ENCODE data around the gene LARGE1.

The LARGE1 gene

GRCh38 chr22:33922349-33922681 lies 2.0 kb upstream of the LARGE1 start:
- DNase-seq (ENCODE audit: low read depth), result no peak
- peak overlapping the region; percentile 27 for H3K4me3 ChIP-seq (ENCODE audit: low read length)
- no peak for TF ChIP-seq CTCF (IDR thresholded peaks at IDR 0.05; ENCODE audit: insufficient read depth, low read depth, low read length, missing control alignments)

DNA sequence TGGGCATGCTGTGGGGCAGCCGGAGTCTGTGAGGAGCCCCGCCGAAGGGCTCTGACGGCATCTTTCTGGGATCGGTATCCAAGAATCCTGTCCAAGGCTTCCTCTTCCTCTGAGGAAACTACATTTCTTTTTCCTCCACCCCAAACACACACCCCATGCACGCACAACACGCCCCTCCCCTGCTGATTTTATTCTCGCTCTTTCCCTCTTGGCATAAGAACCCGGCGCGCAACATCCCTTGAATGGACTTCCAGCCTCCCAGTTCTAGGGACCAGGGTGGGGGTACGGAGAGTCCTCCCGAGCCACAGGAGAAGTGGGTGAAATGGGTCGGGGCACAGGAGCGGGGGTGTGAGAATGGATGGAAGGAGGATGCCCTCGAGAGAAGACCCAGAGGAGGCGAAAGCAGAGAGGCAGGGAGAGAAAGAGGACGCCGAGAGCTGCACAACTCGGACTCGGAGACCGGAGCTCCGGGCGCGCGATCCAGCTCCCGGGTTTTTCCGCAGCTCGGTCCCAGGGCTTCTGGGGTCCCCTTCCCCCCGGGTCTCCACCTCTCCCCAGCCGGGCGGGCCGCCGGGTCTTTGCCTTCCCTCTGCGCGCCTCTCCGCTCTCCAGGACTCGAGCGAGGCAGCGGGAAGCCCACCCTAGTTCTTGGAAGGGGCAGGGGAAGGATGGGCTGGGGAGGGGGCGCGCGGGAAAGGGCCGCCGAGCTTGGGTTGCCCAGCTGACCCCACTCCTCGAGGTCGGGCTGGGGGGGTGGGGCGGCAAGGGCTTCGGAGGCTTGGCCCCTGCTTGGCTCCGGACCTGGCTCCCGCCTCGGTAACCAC lies 1.5 kb upstream of the LARGE1 start:
- H3K4me3 ChIP-seq (ENCODE audit: low read length), result peak overlapping the region; percentile 44
- TF ChIP-seq CTCF (IDR thresholded peaks at IDR 0.05; ENCODE audit: insufficient read depth, low read depth, low read length, missing control alignments), result no peak
- DNase-seq (ENCODE audit: low read depth), result peak; percentile 5

GRCh38 chr22:33920927-33921524 lies 750 bp upstream of the LARGE1 start:
- peak; percentile 89 for DNase-seq (ENCODE audit: low read depth)
- H3K4me3 ChIP-seq (ENCODE audit: low read length), result peak overlapping the region; percentile 44
- TF ChIP-seq CTCF (IDR thresholded peaks at IDR 0.05; ENCODE audit: insufficient read depth, low read depth, low read length, missing control alignments), result no peak

GRCh38 chr22:33919391-33920196 lies 682 bp downstream of the LARGE1 start:
- peak; percentile 4 for DNase-seq (ENCODE audit: low read depth)
- no peak for TF ChIP-seq CTCF (IDR thresholded peaks at IDR 0.05; ENCODE audit: insufficient read depth, low read depth, low read length, missing control alignments)
- peak overlapping the region; percentile 34 for H3K4me3 ChIP-seq (ENCODE audit: low read length)

DNA sequence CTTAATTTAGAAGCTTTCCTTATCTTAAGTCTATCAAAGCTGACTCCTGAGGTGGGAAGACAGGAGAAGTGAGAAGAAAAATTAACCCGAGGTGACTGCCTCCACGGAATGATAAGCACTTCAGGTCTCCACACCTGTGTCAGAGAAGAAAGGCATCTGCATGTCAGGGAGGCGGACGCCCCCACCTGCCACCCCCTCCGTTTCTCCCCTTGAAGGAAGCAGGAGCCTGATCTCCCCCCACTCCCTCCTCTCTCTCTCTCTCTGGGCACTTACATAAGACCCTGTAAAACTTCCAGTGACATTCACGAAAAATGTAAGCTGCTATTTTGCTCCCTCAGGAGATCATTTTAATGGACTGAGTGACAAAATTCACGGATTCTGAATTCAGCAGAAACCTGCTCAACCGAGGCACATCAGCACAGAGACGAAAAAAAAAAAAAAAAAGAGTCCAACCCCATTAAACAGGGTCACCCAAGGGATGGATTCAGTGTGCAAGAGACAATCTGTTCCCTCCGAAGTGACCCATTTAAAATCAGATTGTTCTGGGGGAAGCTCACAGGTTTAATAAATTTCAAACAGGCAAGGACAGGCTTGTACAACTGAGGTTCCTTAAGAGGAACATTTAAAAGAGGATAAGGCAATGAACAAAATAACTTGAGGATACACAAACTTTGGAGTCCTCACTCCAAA lies 1.5 kb downstream of the LARGE1 start:
- DNase-seq (ENCODE audit: low read depth), result no peak
- no peak for TF ChIP-seq CTCF (IDR thresholded peaks at IDR 0.05; ENCODE audit: insufficient read depth, low read depth, low read length, missing control alignments)
- H3K4me3 ChIP-seq (ENCODE audit: low read length), result no peak overlapping the region

DNA sequence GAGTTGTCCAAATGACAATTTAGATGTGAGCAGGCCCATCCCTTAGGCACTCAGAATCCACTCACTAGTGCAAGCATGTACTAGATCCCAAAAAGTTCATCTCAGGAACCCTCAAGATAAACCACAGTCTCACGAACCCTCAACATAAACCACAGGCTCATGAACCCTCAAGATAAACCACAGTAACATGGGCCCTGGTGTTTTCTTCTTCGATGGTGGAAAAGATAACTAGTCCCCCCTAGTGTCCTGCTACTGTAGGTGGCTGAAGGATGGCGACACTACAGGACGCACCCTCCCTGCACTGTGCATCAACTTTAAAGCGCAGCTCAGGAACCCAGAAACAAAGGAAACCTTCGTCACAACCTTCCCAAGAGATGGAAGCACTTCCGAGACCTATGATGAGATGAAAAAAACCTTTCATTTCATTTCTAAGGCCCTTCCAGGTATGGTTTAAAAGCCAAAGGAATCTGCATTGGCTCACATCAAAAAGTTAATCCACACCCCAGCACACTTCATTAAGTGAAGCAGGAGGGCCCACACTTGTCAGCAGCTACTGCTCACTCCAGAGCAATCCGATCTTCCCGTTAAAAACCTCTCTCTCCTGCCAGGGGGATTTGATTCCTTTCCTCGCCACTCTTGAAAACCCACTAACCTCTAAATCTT lies 2.4 kb downstream of the LARGE1 start:
- no peak overlapping the region for H3K4me3 ChIP-seq (ENCODE audit: low read length)

More for the DNA sequence above, 2.4 kb downstream of the LARGE1 start:
- no peak for DNase-seq (ENCODE audit: low read depth)
- TF ChIP-seq CTCF (IDR thresholded peaks at IDR 0.05; ENCODE audit: insufficient read depth, low read depth, low read length, missing control alignments), result no peak

Data from epithelial cell of esophagus (primary cell).